Ishikawa (cell line): Measurements from ENCODE around the gene ALOX5.

Source experiments
- EP300 ChIP-seq: IDR thresholded peaks from 2 replicates; pipeline ENCODE4 v1.6.1; 2012; ENCODE audit warnings: borderline replicate concordance
- MAX ChIP-seq: IDR thresholded peaks from 2 replicates; pipeline ENCODE4 v1.6.1; 2012
- RAD21 ChIP-seq: IDR thresholded peaks from 2 replicates; pipeline ENCODE4 v1.6.1; 2012; ENCODE audit warnings: low read depth
- REST ChIP-seq: IDR thresholded peaks from 2 replicates; pipeline ENCODE4 v1.6.1; 2012; ENCODE audit warnings: low read depth, mild to moderate bottlenecking
- TEAD4 ChIP-seq: IDR thresholded peaks from 2 replicates; pipeline ENCODE4 v1.6.1; 2012
- YY1 ChIP-seq: IDR thresholded peaks from 2 replicates; pipeline ENCODE4 v1.6.1; 2012; ENCODE audit warnings: low read depth
- ZBTB7A ChIP-seq: IDR thresholded peaks from 2 replicates; pipeline ENCODE4 v1.6.1; 2012; ENCODE audit warnings: low read depth

- TF ChIP-seq TEAD4 (no peak), RAD21 (no peak), EP300 (no peak), YY1 (no peak), REST (no peak), MAX (no peak), ZBTB7A (no peak)
Observed at GRCh38 chr10:45404087-45404769, 30.2 kb downstream of the ALOX5 start.
